Vagina (tissue), 2 donors: ENCODE results near the gene FHIT. TPM values are rescaled to one million over a fixed set of nuclear protein-coding genes. Genes with fewer than 3 reads are reported as not detected.
"Not testable (repeated sequence)": the region's sequence is repeated elsewhere in the genome, so short reads cannot be mapped to it uniquely, and the experiment has no call there.

Experiments used
- DNase-seq, 2 donors: peaks; one replicate each; pipeline ENCODE4 v3.0.0-alpha.2; 2017; ENCODE audit errors: extremely low spot score in 2 of 2
- H3K27ac ChIP-seq: fragments of 200-600 bp; sonication (generic); one replicate; pipeline ENCODE4 v1.5.1; 2019
- H3K27me3 ChIP-seq: fragments of 200-600 bp; sonication (generic); one replicate; pipeline ENCODE4 v1.5.1; 2019
- H3K36me3 ChIP-seq, 2 donors: fragments of 200-600 bp; sonication (generic); one replicate each; pipeline ENCODE4 v1.5.1; 2017 to 2019
- H3K4me1 ChIP-seq: fragments of 200-600 bp; sonication (generic); one replicate; pipeline ENCODE4 v1.5.1; 2019
- H3K4me3 ChIP-seq, 2 donors: fragments of 200-600 bp; sonication (generic); 1 replicate in 1 of 2; 2 replicates in 1 of 2; pipeline ENCODE4 v1.5.1; 2016 to 2019
- H3K9me3 ChIP-seq: fragments of 200-600 bp; sonication (generic); one replicate; pipeline ENCODE4 v1.5.1; 2019
- CTCF ChIP-seq, 3 experiments: fragments of 450-650 bp in 2 of 3; fragments of 200-600 bp in 1 of 3; sonication (generic) in 1 of 3; IDR thresholded peaks; one replicate each; pipeline ENCODE4 v1.5.1; 2017 to 2019; ENCODE audit warnings: antibody characterized with exemption in 3 of 3, mild to moderate bottlenecking in 2 of 3, moderate library complexity in 2 of 3
- POLR2A ChIP-seq, 2 donors: fragments of 450-650 bp; IDR thresholded peaks; one replicate each; pipeline ENCODE4 v1.6.1; 2017; ENCODE audit warnings: antibody characterized with exemption in 2 of 2, mild to moderate bottlenecking in 2 of 2, moderate library complexity in 2 of 2
- POLR2AphosphoS5 ChIP-seq, 2 donors: sonication (generic); formaldehyde crosslinking; IDR thresholded peaks; one replicate each; pipeline ENCODE4 v1.9.0; 2017; ENCODE audit warnings: antibody characterized with exemption in 2 of 2, mild to moderate bottlenecking in 2 of 2, low read depth in 1 of 2; ENCODE audit not compliant: insufficient read depth in 1 of 2
- intact Hi-C: fragments of 100-400 bp; cut with DNase I; formaldehyde crosslinking; loops from one replicate; pipeline ENCODE4 v1.15.1; 2023
- total RNA-seq: library from RNA; depleted of rRNA; stranded (reverse); fragments of >200 nt; gene quantifications from one replicate; pipeline ENCODE4 v1.2.3, GENCODE V29; 2016

The FHIT gene
- total RNA-seq, 1 donor from 2014 or later: 7.9 TPM

GRCh38 chr3:59810606-59811005, 1440.6 kb downstream of the FHIT start:
- no peak for TF ChIP-seq CTCF (IDR thresholded peaks at IDR 0.05)
- TF ChIP-seq POLR2AphosphoS5 (IDR thresholded peaks at IDR 0.05; ENCODE audit: insufficient read depth in 1 of 2, low read depth in 1 of 2): no peak
- no peak for TF ChIP-seq POLR2A (IDR thresholded peaks at IDR 0.05)
- no peaks in the 10 kb centered on the region for H3K4me1 ChIP-seq
- DNase-seq: no peak
- intact Hi-C loops: no loop called here
- H3K36me3 ChIP-seq: no peaks in the 10 kb centered on the region
- H3K4me3 ChIP-seq: no peak overlapping the region
- no peak overlapping the region for H3K27ac ChIP-seq
- H3K27me3 ChIP-seq: no peaks in the 10 kb centered on the region
- H3K9me3 ChIP-seq: no peaks in the 10 kb centered on the region

GRCh38 chr3:59809710-59810444, 1441.4 kb downstream of the FHIT start:
- no peak overlapping the region for H3K4me3 ChIP-seq
- DNase-seq: no peak
- H3K4me1 ChIP-seq: no peaks in the 10 kb centered on the region
- H3K27ac ChIP-seq: no peak overlapping the region
- no peaks in the 10 kb centered on the region for H3K27me3 ChIP-seq
- intact Hi-C loops: no loop called here
- TF ChIP-seq CTCF (IDR thresholded peaks at IDR 0.05) (peak in 2 of 3 experiments; percentile 22 to 32), POLR2AphosphoS5 (IDR thresholded peaks at IDR 0.05; ENCODE audit: insufficient read depth in 1 of 2, low read depth in 1 of 2) (no peak)
- H3K9me3 ChIP-seq: no peaks in the 10 kb centered on the region
- H3K36me3 ChIP-seq: no peaks in the 10 kb centered on the region

GRCh38 chr3:59809016-59809415, 1442.2 kb downstream of the FHIT start:
- Histone ChIP-seq H3K27ac (no peak overlapping the region), H3K27me3 (no peaks in the 10 kb centered on the region), H3K36me3 (no peaks in the 10 kb centered on the region), H3K9me3 (no peaks in the 10 kb centered on the region), H3K4me1 (no peaks in the 10 kb centered on the region), H3K4me3 (no peak overlapping the region)
- DNase-seq: no peak
- TF ChIP-seq POLR2A (IDR thresholded peaks at IDR 0.05) (no peak), CTCF (IDR thresholded peaks at IDR 0.05) (no peak), POLR2AphosphoS5 (IDR thresholded peaks at IDR 0.05; ENCODE audit: insufficient read depth in 1 of 2, low read depth in 1 of 2) (no peak)
- intact Hi-C loops: no loop called here

GRCh38 chr3:59808446-59808845, 1442.8 kb downstream of the FHIT start:
- no peak for DNase-seq
- no peaks in the 10 kb centered on the region for H3K27me3 ChIP-seq
- H3K4me1 ChIP-seq: no peaks in the 10 kb centered on the region
- H3K4me3 ChIP-seq: no peak overlapping the region
- no peaks in the 10 kb centered on the region for H3K9me3 ChIP-seq
- no peaks in the 10 kb centered on the region for H3K36me3 ChIP-seq
- TF ChIP-seq POLR2A (IDR thresholded peaks at IDR 0.05) (no peak), POLR2AphosphoS5 (IDR thresholded peaks at IDR 0.05; ENCODE audit: insufficient read depth in 1 of 2, low read depth in 1 of 2) (no peak), CTCF (IDR thresholded peaks at IDR 0.05) (no peak)
- intact Hi-C loops: no loop called here
- no peak overlapping the region for H3K27ac ChIP-seq

- H3K27me3 ChIP-seq: no peaks in the 10 kb centered on the region
- H3K4me1 ChIP-seq: no peaks in the 10 kb centered on the region
- no peak for DNase-seq
- no peak overlapping the region for H3K27ac ChIP-seq
- TF ChIP-seq CTCF (IDR thresholded peaks at IDR 0.05) (no peak), POLR2AphosphoS5 (IDR thresholded peaks at IDR 0.05; ENCODE audit: insufficient read depth in 1 of 2, low read depth in 1 of 2) (no peak), POLR2A (IDR thresholded peaks at IDR 0.05) (no peak)
- no peak overlapping the region for H3K4me3 ChIP-seq
- no peaks in the 10 kb centered on the region for H3K9me3 ChIP-seq
- H3K36me3 ChIP-seq: no peaks in the 10 kb centered on the region
- intact Hi-C loops: no loop called here
Measured at GRCh38 chr3:59803268-59803667, 1448.0 kb downstream of the FHIT start.

GRCh38 chr3:59802453-59802852, 1448.8 kb downstream of the FHIT start:
- H3K27ac ChIP-seq, intact Hi-C loops, H3K4me1 ChIP-seq, DNase-seq, H3K4me3 ChIP-seq, H3K27me3 ChIP-seq, H3K36me3 ChIP-seq, H3K9me3 ChIP-seq: not testable (repeated sequence)
